ENCODE data around the gene MGAT5B. TPM values are rescaled to one million over a fixed set of nuclear protein-coding genes. Genes with fewer than 3 reads are reported as not detected.

The MGAT5B gene
- total RNA-seq, 1 experiment from 2014 or later: 14.3 TPM

DNA sequence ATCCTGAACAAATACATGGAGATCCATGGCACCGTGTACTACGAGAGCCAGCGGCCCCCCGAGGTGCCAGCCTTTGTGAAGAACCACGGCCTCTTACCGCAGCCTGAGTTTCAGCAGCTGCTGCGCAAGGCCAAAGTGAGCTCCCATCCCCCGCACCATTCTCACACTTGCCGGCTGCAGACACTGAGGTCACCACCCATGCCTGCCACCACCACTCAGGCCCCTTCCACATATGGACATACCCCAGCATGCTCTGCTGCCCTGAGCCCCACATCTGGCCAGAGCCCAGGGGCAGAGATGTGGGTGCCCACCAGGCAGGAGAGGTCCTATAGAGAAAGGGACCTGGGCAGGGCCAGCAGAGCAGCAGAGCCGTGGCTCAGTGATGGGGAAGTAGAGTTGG lies 69.8 kb downstream of the MGAT5B start:
- Histone ChIP-seq H2AFZ (no peak overlapping the region), H3K4me1 (replicated peaks; ENCODE audit: insufficient read depth) (no peaks in the 10 kb centered on the region), H3F3A (ENCODE audit: insufficient read depth, low read depth) (no peaks in the 10 kb centered on the region), H3K36me3 (ENCODE audit: low read depth) (no peaks in the 10 kb centered on the region), H3K4me3 (no peak overlapping the region), H3K4me2 (no peak overlapping the region), H3K9me2 (ENCODE audit: insufficient read depth) (no peaks in the 10 kb centered on the region), H3K9me3 (ENCODE audit: insufficient read depth, low read depth) (no peaks in the 10 kb centered on the region), H3K27ac (no peak overlapping the region), H4K20me1 (ENCODE audit: insufficient read depth) (no peaks in the 10 kb centered on the region), H3K79me2 (ENCODE audit: low read depth) (no peaks in the 10 kb centered on the region), H3K27me3 (ENCODE audit: insufficient read depth, low read depth) (no peaks in the 10 kb centered on the region)
- TF ChIP-seq, protein P1, sequence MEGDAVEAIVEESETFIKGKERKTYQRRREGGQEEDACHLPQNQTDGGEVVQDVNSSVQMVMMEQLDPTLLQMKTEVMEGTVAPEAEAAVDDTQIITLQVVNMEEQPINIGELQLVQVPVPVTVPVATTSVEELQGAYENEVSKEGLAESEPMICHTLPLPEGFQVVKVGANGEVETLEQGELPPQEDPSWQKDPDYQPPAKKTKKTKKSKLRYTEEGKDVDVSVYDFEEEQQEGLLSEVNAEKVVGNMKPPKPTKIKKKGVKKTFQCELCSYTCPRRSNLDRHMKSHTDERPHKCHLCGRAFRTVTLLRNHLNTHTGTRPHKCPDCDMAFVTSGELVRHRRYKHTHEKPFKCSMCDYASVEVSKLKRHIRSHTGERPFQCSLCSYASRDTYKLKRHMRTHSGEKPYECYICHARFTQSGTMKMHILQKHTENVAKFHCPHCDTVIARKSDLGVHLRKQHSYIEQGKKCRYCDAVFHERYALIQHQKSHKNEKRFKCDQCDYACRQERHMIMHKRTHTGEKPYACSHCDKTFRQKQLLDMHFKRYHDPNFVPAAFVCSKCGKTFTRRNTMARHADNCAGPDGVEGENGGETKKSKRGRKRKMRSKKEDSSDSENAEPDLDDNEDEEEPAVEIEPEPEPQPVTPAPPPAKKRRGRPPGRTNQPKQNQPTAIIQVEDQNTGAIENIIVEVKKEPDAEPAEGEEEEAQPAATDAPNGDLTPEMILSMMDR (conservative IDR thresholded peaks at IDR 0.05): no peak
- TF ChIP-seq EZH2 (IDR thresholded peaks at IDR 0.05; ENCODE audit: low read depth): no peak
- ChIA-PET POLR2A (ENCODE audit: unreplicated experiment) (interaction anchor here (0.8 kb wide), 1 partner anchor 158 kb away, joined by 3 read pairs; no protein-coding TSS in a partner anchor), CTCF (no interaction called here)
- intact Hi-C loops (cut with micrococcal nuclease; ENCODE audit: unreplicated experiment): no loop called here
- BruUV-seq (replicated peaks): no TSS peak
- DNase-seq: no peak

DNA sequence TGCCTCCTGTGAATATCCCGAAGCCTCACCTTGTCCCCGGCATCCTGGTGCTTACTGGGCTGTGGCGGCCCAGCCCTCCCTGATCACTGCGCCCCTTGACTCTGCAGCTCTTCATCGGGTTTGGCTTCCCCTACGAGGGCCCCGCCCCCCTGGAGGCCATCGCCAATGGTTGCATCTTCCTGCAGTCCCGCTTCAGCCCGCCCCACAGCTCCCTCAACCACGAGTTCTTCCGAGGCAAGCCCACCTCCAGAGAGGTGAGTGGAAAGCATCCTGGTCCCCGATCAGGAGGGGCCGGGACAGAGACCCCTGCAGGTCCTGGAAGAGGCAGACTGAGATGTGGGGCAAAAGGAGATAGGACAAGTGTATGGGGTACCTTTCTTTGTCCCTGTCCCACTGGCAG lies 72.1 kb downstream of the MGAT5B start:
- no TSS peak for BruUV-seq (replicated peaks)
- DNase-seq: no peak
- no peak for TF ChIP-seq EZH2 (IDR thresholded peaks at IDR 0.05; ENCODE audit: low read depth)
- TF ChIP-seq, protein P1 (conservative IDR thresholded peaks at IDR 0.05): no peak
- Histone ChIP-seq H3K9me3 (ENCODE audit: insufficient read depth, low read depth) (no peaks in the 10 kb centered on the region), H3K36me3 (ENCODE audit: low read depth) (no peaks in the 10 kb centered on the region), H3K79me2 (ENCODE audit: low read depth) (no peaks in the 10 kb centered on the region), H3K27me3 (ENCODE audit: insufficient read depth, low read depth) (no peaks in the 10 kb centered on the region), H2AFZ (no peak overlapping the region), H3K27ac (no peak overlapping the region), H3F3A (ENCODE audit: insufficient read depth, low read depth) (no peaks in the 10 kb centered on the region), H3K4me1 (replicated peaks; ENCODE audit: insufficient read depth) (no peaks in the 10 kb centered on the region), H4K20me1 (ENCODE audit: insufficient read depth) (no peaks in the 10 kb centered on the region), H3K9me2 (ENCODE audit: insufficient read depth) (no peaks in the 10 kb centered on the region), H3K4me2 (no peak overlapping the region), H3K4me3 (no peak overlapping the region)
- CTCF ChIA-PET: no interaction called here
- intact Hi-C loops (cut with micrococcal nuclease; ENCODE audit: unreplicated experiment): no loop called here
- POLR2A ChIA-PET (ENCODE audit: unreplicated experiment): no interaction called here

DNA sequence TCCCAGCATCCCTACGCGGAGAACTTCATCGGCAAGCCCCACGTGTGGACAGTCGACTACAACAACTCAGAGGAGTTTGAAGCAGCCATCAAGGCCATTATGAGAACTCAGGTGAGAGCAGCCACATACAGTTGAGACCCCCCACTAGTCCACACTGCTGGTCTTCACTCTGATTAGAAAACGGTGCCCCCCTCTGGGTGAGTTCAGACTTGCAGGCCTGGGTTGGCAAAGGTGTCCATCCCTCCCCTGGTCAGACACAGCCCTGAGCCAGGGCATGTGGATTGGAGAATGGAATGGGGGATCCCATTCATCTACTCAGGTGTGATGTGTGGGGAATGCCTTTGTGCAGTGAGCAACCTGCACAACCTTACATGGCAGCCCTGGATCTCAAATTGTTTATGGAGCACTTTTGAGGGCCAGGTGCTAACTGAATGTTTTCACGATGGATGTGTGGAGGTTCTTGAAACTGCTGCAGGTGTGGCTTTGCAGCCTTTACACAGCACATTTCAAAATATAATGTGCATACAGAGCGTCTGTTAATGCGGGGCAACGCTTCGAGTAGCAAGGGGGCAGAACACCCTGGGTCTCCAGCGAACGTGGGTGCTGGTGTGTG lies 72.6 kb downstream of the MGAT5B start:
- no peaks in the 10 kb centered on the region for H3K27me3 ChIP-seq (ENCODE audit: insufficient read depth, low read depth)
- H3K36me3 ChIP-seq (ENCODE audit: low read depth): no peaks in the 10 kb centered on the region
- DNase-seq: no peak
- no peaks in the 10 kb centered on the region for H3K4me1 ChIP-seq (replicated peaks; ENCODE audit: insufficient read depth)
- no peaks in the 10 kb centered on the region for H3K9me3 ChIP-seq (ENCODE audit: insufficient read depth, low read depth)
- H3K4me3 ChIP-seq: no peak overlapping the region
- no TSS peak for BruUV-seq (replicated peaks)
- no peaks in the 10 kb centered on the region for H3F3A ChIP-seq (ENCODE audit: insufficient read depth, low read depth)
- intact Hi-C loops (cut with micrococcal nuclease; ENCODE audit: unreplicated experiment): no loop called here
- H3K27ac ChIP-seq: no peak overlapping the region
- no peaks in the 10 kb centered on the region for H4K20me1 ChIP-seq (ENCODE audit: insufficient read depth)
- H3K9me2 ChIP-seq (ENCODE audit: insufficient read depth): no peaks in the 10 kb centered on the region
- no peak overlapping the region for H2AFZ ChIP-seq
- no peak for TF ChIP-seq EZH2 (IDR thresholded peaks at IDR 0.05; ENCODE audit: low read depth)
- TF ChIP-seq, protein P1 (conservative IDR thresholded peaks at IDR 0.05): 0 out of 2 replicates have a peak, but pooled peaks have one; percentile 29
- no peak overlapping the region for H3K4me2 ChIP-seq
- ChIA-PET POLR2A (ENCODE audit: unreplicated experiment) (no interaction called here), CTCF (no interaction called here)
- no peaks in the 10 kb centered on the region for H3K79me2 ChIP-seq (ENCODE audit: low read depth)

All from PC-9 (cell line).